Measurements from ENCODE around the gene PRAC2.
"Not testable (repeated sequence)": the region's sequence is repeated elsewhere in the genome, so short reads cannot be mapped to it uniquely, and the experiment has no call there.

PRAC2 gene

DNA sequence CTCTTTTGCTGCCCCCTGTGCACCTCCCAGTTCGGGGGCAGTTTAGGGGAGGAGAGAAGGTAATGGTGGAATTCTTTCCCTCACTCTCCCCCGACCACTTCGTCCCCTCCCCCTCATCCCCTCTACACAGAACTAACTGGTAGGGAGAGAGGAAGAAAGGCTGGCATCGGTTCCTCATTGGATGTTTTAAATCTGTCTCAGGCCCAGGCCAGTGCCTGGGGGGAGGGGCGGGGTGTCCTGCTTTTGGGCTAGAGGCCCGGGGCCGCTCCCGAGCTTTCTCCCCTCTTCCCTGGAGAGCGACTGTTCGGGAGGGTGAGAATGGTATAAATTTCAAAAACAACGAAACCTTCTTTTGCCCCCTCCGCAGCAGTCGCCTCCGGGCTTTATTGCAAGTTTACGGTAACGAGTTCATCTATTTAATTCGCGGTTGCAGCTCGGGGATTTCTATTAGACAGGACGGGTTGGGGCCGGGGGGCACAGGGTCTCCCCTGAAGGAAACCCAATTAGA is at the start of gene PRAC2:
PRAC2 (plus strand) TSS at position 271 of the 508 bp plus-strand sequence. CDS start 1,226 bp downstream, outside the sequence.
- DNase-seq = no peak

DNA sequence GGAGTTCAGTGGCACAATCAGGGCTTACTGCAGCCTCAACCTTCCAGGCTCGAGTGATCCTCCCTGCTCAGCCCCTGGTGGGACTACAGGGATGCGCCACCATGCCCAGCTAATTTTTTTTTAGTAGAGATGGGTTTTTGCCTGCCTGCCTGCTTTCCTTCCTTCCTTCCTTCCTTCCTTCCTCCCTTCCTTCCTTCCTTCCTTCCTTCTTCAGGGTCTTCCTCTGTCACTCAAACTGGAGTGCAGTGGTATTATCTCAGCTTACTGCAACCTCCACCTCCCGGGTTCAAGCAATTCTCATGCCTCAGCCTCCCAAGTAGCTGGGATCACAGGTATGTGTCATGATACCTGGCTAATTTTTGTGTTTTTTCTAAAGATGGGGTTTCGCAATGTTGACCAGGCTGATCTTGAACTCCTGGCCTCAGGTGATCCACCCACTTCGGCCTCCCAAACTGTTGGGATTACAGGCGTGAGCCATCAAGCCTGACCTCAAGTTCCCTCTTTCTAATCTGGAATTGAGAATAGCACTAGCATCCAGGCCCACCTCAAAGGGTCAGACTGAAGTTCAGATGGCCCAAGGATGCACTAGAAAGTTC is 45.9 kb upstream of the PRAC2 start:
- no peak for DNase-seq

DNA sequence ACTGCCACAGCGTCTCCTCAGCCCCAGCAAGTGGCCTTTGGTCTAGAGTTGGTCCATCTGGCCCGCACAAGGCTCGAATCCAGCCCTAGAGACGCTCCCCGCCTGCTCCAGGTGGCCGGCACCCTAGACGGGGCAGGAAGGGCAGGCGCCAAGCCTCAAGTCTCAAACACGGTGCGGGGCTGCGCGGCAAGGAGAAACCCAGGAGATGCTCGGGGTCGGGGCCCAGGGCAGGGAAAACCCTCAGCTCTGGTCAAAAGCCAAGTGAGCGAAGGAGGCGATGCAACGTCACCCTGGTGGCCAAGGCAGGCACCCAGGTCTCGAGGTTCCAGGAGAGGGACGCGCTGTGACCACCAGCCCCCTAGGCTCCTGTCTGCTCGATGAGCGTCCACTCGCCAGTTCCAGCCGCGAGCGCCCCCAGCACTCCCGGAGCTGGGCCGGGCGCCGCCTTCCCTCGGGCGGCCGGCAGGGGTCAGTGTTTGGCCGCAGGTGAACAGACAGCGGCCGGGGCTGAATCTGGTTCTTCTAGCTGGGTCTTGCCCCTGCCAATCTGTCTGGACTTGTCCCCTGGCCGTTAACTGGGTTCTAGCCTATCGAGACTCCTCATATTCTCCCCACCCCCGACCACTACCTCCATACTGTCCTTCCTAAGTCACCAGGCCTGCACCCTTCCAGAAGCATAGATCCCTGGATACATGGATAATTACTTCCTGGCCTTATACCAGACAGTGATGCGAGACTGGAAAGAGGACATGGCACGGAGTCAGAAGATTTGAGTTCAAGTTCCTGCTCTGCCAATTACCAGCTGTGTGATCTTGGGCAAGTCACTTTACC is 44.6 kb upstream of the PRAC2 start:
- peak; percentile 84 for DNase-seq

DNA sequence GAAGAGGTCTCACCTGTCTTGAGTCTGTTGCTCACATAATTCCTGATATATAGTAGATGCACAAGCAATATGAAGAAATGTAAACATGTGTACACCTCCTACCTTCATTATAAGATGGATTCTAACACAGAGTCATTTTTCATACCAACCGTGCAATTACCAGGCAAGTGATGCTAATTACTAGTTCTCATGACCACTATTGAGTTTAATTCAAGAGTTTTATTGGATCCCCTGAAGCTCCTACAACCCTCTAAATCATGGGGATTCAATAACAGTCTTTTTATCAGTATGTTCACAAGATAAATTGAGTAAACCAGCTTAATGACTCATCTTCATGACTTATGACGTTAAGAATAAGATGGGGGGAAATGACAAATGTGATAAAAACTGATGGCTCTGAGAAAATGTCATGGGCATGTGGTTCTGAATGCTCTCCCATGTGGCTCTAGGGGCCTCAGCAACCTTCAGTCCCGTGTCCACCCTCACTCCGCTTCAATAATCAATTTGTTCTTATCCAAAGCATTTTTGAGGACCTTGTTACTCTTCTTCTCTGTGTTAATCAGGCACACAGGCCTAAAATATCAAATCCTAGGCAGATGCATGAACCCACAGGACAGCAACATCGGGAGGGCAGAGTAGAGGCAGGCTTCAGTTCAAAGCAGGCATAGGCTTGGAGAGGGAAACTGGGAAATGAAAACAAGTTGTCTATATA is 43.4 kb upstream of the PRAC2 start:
- DNase-seq = no peak

DNA sequence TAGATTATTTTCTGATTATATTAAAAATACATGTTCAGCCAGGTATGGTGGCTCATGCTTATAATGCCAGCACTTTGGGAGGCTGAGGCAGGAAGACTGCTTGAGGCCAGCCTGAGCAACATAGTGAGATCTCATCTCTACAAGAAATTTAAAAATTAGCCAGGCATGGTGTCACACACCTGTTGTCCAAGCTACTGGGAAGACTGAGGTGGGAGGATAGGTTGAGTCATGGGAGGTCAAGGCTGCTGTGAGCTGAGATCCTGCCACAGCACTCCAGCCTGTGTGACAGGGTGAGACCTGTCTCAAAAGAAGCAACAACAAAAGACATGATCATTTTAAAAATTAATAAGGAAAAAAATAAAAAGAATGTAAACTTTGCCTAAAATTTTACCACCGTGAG is 41.4 kb upstream of the PRAC2 start:
- DNase-seq = no peak

DNA sequence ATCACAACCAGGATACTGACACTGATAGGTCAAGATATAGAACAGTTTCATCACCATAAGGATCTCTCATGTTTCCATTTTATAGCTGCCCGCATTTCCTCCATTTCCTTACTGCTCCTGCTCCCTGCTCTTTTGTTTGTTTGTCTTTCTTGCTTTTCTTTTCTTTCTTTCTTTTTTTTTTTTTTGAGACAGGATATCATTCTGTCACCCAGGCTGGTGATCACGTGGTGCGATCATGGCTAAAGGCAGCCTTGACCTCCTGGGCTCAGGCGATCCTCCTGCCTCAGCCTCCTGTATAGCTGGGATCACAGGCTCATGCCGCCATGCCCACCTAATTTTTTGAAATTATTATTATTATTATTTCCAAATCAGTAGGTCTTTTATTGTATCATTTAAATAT is 32.3 kb upstream of the PRAC2 start:
- no peak for DNase-seq

DNA sequence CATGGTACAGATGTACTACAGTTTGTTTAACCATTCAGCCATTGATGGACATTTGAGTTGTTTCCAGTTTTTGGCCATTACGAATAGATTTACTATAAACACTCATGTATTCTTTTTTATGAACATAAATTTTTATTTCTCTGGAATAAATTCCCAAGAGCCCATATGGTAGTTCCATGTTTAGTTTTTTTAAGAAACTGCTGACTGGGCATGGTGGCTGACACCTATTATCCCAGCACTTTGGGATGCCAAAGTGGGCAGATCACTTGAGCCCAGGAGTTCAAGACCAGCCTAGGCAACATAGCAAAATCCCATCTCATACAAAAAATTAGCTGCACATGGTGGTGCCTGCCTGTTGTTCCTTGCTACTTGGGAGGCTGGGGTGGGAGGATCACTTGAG is 30.9 kb upstream of the PRAC2 start:
- no peak for DNase-seq

DNA sequence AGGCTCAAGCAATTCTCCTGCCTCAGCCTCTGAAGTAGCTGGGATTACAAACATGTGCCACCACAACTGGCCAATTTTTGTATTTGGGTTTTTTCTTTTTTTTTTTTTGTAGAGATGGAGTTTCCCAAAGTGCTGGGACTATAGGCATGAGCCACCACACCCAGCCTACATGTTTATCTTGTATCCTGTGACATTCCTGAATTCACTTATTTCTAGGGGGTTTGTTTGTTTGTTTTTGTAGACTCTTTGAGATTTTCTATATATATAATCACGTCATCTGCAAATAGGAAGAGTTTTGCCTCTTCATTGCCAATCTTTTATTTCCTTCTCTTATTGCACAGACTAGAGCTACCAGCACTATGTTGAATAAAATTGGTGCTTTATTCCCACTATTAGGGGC is 29.8 kb upstream of the PRAC2 start:
- DNase-seq = no peak

DNA sequence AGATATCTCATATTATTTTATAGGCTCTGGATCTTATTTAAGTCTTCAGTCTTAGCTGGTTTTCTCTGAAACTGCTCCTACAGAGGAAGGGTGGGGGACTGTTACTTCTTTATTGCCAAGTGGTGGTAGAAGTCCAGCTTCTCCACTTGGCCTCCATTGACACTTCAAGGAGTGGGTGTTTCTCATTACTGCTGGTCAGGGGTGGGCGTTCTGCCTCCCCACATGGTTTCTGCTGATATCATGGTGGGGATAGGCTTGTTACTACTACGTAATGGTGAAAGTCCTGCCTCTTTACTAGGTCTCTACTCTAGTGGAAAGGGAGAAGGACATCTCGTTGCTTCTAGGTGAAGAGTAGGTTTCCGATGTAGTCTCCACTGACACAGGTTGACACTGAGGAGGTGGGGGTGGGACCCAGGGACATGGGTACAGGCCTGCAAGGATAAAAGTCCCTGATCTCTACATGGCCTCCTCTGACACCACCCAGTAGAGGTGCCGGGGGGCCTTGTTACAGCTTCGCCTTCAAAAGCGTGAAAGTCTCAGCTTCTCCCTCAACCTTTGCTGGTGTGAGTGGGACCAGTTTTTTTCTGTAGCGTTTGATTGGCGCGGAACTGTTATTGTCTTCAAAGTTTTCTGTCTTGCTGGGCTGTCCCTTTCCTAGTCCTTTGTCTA is 21.0 kb upstream of the PRAC2 start:
- no peak for DNase-seq

DNA sequence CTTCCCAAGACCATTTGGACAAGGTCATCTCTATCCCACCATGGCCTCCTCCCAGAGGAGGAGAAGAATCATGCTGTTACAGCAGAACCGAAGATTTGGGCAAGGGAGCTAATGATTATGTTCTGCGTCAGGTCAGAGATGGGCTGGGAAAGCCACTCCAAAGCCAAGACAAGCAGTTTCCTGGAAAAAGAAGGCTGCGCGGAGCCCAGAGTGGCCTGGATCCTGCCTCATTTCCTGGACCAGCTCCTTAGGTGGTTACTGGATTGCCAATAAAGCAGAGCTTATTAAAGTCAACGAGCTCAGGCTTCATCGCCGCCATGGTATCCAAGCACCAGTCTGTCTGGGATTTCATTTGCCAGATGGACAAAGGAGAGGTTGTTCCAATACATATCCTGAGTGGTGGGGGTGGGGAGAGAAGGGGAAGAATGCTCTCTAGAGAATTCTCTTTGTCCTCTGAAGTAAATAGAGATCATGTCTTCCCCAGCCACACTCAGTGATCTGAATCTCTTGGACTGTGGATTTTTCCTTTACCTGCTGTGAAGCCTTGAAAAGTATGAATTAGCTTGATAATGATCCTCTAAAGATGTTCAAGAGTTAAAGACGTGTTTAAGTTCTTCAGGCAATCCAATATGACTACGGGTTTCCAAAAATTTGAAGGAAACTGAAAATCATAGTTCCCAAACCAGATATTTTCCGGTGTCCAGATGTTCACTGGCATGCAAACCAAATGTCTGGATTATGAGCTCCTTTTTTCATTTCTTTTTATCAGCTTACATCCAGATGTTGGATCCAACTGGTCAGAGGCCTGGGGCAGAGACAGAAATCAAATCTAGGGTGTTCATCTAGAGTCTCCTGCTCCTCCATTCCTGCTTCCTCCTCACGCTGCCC is 18.4 kb upstream of the PRAC2 start:
- DNase-seq = no peak

DNA sequence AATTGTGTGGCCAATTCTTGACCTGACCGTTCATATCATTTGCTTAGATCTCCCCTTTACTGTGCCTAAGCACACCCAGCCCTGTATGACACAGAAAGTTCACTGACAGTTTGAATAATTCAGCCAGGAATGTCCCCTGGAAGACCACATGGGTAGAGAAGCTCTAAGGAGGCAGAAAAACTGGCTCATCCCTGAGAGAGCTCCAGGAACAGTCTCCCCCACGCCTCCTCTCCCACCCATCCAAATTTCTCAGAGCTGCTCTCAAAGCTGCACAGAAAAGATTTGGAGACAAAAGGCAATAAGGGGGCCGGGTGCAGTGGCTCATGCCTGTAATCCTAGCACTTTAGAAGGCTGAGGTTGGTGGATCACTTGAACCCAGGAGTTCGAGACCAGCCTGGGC is 11.9 kb upstream of the PRAC2 start:
- no peak for DNase-seq

DNA sequence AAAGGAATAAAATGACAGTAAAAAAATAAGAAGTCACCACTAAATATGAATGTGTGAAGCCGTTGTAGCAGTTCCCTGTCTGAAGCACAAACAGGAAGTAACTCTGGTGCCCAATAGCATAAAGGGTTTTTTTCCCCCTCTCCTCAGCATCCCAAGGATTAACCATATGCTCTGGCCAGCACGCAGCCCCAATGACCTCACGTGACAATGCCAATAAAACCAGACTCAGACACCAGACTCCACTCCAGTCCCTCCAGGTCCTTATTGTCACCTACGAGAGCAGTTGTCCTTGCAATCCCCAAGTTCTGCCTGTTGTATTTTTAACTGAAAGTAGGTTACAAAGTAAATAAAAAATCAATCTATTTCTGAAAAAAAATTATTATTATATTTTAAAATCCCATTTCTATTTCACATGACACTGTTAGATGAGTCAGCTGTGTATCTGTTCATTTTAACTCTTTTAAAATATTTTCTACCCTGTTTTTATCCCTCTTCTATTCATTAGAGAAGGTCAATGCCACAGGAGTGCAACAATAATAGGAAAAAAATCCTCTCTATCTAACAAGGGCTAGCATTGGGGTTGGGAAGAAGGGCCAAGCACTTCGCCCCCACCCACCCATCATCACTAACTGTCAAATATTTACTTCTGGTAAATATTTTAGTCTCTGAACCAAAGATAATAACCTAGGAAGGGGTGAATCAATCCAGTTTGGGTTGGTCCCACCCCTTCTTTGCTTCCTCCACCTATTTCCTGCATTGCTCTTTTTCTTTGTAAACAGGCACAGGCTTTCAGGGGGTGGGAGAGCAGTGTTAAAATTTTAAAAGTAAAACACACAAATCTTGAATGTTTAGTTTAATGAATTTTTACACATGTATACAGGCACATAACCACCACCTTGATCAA is 7.2 kb upstream of the PRAC2 start:
- DNase-seq = no peak

DNA sequence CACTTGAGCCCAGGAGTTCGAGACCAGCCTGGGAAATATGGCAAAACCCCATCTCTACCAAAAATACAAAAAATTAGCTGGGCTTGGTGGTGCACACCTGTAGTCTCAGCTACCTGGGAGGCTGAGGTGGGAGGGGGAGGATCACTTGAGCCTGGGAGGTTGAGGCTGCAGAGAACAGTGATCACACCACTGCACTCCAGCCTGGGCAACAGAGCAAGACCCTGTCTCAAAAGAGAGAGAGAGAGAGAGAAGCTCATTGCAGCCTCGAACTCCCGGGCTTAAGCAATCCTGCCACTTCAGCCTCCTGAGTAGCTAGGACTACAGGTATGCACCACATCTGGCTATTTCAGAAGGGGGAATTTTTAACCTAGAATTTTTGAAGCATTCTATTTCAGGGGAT is 6.4 kb upstream of the PRAC2 start:
- not testable (repeated sequence) for DNase-seq

DNA sequence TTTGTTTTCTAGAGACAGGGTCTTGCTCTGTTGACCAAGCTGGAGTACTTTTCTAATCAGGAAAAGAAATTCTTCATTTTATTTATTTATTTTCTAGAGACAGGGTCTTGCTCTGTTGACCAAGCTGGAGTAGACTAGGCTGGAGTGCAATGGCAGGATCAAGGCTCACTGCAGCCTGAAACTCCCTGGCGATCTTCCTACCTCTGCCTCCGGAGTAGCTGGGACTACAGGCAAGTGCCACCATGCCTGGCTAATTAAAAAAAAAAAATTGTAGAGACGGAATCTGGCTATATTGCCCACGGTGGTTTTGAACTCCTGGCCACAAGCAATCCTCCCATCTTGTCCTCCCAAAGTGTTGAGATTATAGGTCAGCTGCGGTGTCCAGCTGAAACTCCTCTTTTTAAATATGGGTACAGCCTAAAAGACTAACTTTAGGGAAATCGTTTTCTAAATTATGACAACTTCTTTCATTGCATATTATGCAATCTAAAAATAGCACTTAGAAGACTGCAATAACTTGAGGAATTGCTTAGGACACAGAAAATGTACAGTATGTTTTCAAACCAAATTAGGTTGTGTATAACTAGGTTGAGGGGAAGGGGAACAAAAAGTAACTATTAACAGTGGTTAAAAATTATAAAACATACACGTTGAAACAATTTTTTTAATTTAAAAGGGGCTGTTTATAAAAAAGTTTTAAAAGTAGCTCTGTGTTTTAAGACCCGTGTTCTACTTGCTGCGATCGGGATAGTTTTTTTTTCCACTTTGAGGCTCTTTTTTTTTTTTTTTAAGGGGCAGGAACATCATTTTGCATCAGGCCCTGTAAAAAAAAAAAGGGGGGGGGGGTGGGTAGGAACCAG is 5.4 kb upstream of the PRAC2 start:
- DNase-seq = no peak

DNA sequence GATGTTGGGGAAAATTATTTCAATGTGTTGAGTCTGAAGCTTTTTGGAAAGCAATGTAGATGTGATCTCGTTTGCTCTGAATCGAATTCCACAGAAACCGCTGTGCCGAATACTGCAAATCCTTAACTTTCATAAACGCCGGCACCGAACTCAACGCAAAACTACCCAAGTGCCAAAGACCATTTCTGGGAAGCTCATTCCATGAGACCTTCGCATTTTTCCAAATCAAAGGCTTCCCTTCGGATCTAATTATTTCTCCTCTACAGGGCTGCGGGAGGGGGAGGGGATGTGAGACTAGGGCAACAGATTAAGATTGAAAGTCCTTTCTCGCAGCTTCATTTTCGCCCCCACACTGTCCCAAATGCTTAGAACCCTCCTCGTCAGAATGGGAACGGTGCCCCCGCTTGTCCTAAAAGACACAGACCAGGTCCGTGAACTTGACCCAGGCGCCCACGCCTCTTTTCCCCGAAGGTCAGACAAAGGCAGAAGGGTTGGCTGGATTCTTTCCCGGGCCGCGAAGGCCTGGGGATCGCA is 4.7 kb upstream of the PRAC2 start:
- no peak for DNase-seq

DNA sequence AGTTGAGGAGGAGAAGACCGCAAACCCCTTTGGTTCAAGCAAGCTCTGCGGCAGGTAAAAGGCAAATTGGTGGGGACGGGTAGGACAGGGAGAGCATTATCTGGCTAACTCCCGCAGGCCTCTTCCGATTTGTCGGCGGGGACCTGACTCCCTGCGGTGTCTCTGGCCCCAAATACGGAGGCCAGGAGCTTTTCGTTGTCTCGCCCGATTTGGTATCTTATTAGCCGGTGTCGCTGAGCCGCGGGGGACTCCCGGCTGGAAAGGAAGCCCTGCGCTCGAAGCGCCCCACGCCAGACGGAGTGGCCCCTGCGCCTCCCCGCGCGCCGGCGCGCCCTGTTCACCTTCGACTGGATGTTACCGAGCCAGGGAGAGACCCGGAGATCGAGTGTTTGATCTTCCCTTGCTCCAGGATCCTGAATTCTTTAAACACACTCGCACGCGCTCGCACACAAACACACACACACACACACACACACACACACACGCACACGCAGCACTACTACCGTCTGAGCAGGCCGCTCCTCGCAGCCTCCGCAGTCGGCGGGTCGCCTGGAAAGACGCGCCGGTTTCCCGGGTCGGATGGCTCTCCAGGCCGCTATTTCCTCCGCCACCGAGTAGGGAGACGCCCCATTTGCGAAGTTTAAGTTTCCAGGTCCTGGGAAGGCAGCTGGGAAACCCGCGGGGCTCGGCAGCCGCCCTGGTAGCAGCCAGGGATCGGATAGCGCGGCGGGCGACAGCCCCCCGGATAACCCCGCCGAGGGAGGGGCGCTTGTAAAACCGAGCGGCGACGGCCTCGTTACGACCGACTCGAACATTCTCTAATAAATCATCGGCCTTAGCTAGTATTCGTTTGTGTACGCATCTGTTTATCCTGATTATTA is 4.0 kb upstream of the PRAC2 start:
- DNase-seq = peak; percentile 38

DNA sequence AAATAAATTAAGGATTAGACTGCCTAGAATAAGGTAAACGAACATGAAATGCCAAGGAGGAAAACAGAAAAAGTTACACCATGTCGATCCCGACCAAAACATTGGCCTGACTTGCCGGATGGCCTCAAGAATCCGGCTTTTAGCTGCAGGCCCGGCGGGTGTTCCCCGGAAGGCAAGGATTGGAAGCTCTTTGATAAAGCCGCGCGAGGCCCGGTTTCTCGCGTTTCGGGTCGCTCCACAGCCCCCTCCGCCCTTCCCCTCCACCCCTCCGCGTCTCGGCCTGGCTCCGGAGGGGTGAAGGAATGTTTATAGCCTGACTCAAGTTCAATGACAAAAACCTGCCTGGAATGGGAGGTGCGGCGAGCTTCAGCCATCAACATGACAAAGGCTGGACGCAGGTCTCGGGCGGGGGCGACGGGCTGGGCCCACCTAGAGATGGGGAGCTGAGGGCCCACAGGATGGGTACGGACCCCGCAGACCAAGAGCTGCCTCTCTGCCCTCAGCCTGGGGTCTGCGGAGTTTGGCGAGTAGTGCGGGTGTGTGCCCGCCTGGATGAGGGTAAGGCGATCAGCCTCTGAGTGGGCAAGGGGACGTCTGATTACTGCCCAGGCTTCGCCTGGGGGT is 3.2 kb upstream of the PRAC2 start:
- DNase-seq = no peak

Measured in stimulated activated CD8-positive, alpha-beta memory T cell treated with anti-CD3 and anti-CD28 coated beads, Interleukin-4, amount 100 ng/mL, for 48 hours (primary cell).